HepG2 (cell line): Measurements from ENCODE around the gene MAMSTR. TPM values are rescaled to one million over a fixed set of nuclear protein-coding genes. Genes with fewer than 3 reads are reported as not detected.

ENCODE experiments used
- ESRRA ChIP-seq: sonication (generic); formaldehyde crosslinking; IDR thresholded peaks from 2 replicates; pipeline ENCODE4 v1.5.1; 2020; ENCODE audit warnings: mild to moderate bottlenecking, low read depth, missing genetic modification reagents
- POLR2G ChIP-seq: fragments of 200-400 bp; formaldehyde crosslinking; IDR thresholded peaks from 2 replicates; pipeline ENCODE4 v1.6.1; 2018; ENCODE audit warnings: mild to moderate bottlenecking, low read depth, low read length, moderate library complexity
- SALL2 ChIP-seq: sonication (generic); formaldehyde crosslinking; IDR thresholded peaks from 2 replicates; pipeline ENCODE4 v1.8.1; 2023; ENCODE audit warnings: mild to moderate bottlenecking, missing genetic modification reagents, inconsistent platforms
- SNAPC4 ChIP-seq: sonication (generic); formaldehyde crosslinking; IDR thresholded peaks from 2 replicates; pipeline ENCODE4 v1.4.0; 2020; ENCODE audit warnings: mild to moderate bottlenecking, missing genetic modification reagents
- TFDP1 ChIP-seq: IDR thresholded peaks from 2 replicates; pipeline ENCODE4 v1.6.1; 2016; ENCODE audit warnings: missing compliant biosample characterization, missing genetic modification reagents, borderline replicate concordance
- ZMAT5 ChIP-seq: sonication (generic); formaldehyde crosslinking; IDR thresholded peaks from 2 replicates; pipeline ENCODE4 v1.5.0; 2020; ENCODE audit warnings: mild to moderate bottlenecking, low read depth, missing genetic modification reagents, borderline replicate concordance
- ZNF142 ChIP-seq: sonication (generic); formaldehyde crosslinking; IDR thresholded peaks from 2 replicates; pipeline ENCODE4 v1.4.0; 2020; ENCODE audit warnings: missing genetic modification reagents
- ZNF362 ChIP-seq: sonication (generic); formaldehyde crosslinking; IDR thresholded peaks from 2 replicates; pipeline ENCODE4 v1.4.0; 2020; ENCODE audit warnings: missing genetic modification reagents, mild to moderate bottlenecking, borderline replicate concordance
- ZNF800 ChIP-seq: sonication (generic); formaldehyde crosslinking; IDR thresholded peaks from 2 replicates; pipeline ENCODE4 v1.4.0; 2020; ENCODE audit warnings: missing genetic modification reagents
- polyA plus RNA-seq, 8 experiments: library from polyadenylated mRNA; depleted of rRNA in 3 of 8; stranded (reverse) in 7 of 8; unstranded in 1 of 8; fragments of >200 nt; fragmentation: Illumina TruSeq in 4 of 8; extraction: Trizol in 4 of 8; gene quantifications; 2 replicates each; pipeline versions ENCODE4 v1.2.1 to v1.2.3, GENCODE V29; 2011 to 2016; ENCODE audit warnings: low read depth in 4 of 8, missing spikeins in 1 of 8, mixed read lengths in 1 of 8; ENCODE audit not compliant: insufficient read depth in 1 of 8
- total RNA-seq, 5 experiments: library from RNA; depleted of rRNA; stranded (reverse); fragments of >200 nt; fragmentation: Illumina TruSeq; extraction: Trizol; gene quantifications; 2 replicates each; pipeline ENCODE4 v1.2.3, GENCODE V29; 2016; ENCODE audit warnings: low read depth in 1 of 5

The MAMSTR gene
- total and polyA plus RNA-seq, 2 of the 13 experiments (the other 11 are each of a cell fraction or from before 2014, with no cell fraction given): 2.2 to 2.4 TPM

- TF ChIP-seq ZMAT5 (CRISPR knock-in tag): no peak
- TF ChIP-seq ZNF142 (CRISPR knock-in tag): peak; percentile 22; the same call in 1 of the 2 replicates
- no peak for TF ChIP-seq ZNF362 (CRISPR knock-in tag)
- peak; percentile 66 for TF ChIP-seq TFDP1 (CRISPR knock-in tag)
- TF ChIP-seq SALL2 (CRISPR knock-in tag): peak; percentile 47; the same call in 1 of the 2 replicates
- no peak for TF ChIP-seq SNAPC4 (CRISPR knock-in tag)
- peak; percentile 65; the same call in 1 of the 2 replicates for TF ChIP-seq POLR2G
- TF ChIP-seq ESRRA (CRISPR knock-in tag): no peak
- no peak for TF ChIP-seq ZNF800
These were observed 5.4 kb downstream of the MAMSTR start (continued) for GRCh38 chr19:48713864-48714755.
